HG03565 (cell line): ENCODE results near the gene RNF126.
"Not testable (repeated sequence)": the region's sequence is repeated elsewhere in the genome, so short reads cannot be mapped to it uniquely, and the experiment has no call there.

ENCODE experiments used
- ATAC-seq: cut with Tn5 transposase; IDR thresholded peaks from one replicate; pipeline ENCODE4 v1.9.1; 2021; ENCODE audit warnings: mild to moderate bottlenecking, moderate library complexity; ENCODE audit not compliant: unreplicated experiment

RNF126 gene

DNA sequence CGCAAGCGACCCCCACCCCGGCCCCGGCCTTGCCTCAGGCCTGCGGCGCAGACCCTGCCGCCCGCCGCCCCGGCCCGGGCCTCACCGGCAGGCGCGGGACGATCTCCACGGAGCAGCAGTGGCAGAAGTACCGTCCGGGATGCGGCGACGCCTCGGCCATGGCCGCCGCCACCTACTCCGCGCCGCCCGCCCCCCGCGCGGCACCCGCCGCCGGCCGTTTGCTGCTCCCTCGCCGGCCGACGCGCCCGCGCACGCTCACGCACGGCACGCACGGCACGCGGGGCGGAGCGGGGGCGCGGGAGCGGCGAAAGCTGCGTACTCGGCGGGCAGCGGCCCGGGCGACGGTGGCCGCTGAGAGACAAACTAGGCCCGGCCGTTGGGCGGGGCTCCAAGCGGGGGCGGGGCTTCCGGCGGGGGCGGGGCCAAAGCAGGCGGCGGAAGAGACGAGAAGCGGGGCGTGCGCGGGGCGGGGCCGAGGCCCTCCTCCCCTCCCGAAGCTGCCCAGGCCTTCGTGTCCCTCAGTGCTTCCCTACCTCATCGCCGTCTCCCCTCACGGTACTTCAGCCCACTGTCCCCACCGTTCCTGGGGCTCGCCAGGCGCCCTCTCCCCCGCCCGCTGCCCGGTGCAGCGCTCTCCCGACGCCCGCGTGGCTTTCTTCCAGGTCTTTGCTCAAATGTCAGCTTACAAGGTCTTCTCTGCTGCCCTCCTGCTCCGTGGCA lies at the start of gene RNF126:
Gene RNF126 (minus strand): TSS at position 253 of the 720 bp plus-strand sequence. CDS start 93 bp downstream, at position 160.
- ATAC-seq: peak; percentile 36

DNA sequence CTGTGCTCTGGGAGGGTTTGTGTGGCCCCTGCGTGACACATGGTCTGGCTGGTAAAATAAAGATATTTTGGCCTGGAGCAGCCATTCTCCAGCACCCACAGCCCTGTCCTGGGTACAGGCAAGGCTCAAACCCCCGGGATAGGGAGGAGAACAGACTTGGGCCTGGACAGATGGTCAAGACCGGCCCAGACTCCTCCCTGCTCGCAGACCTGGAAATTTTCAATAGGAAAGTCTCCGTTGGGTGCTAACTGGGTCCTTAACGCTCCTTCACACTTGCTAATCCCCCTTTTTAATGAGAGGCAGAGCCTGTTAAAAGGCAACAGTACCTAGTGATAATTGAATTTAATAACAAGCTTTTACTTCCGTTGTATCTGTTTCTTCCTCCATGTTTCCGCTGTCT lies 48.2 kb upstream of the RNF126 start:
- ATAC-seq: no peak

DNA sequence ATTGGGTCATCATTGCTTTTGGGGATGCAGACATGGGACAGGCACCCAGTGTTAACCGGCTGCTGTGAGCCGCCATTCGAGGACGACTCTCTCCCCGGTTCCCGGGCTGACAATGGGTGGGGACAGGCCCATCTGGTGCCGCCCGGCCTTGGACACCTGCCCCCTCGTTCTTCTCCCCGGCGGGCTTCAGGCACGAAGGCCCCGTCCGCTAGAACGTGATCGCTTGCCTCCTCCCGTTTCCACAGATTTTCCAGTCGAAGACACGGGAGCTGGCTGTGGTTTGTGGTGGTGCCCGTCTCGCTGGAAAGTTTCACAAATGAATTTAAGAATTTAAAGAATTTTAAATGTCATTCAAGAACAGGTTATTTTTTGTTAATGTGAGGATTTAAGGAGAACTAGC lies 47.8 kb upstream of the RNF126 start:
- ATAC-seq: no peak

DNA sequence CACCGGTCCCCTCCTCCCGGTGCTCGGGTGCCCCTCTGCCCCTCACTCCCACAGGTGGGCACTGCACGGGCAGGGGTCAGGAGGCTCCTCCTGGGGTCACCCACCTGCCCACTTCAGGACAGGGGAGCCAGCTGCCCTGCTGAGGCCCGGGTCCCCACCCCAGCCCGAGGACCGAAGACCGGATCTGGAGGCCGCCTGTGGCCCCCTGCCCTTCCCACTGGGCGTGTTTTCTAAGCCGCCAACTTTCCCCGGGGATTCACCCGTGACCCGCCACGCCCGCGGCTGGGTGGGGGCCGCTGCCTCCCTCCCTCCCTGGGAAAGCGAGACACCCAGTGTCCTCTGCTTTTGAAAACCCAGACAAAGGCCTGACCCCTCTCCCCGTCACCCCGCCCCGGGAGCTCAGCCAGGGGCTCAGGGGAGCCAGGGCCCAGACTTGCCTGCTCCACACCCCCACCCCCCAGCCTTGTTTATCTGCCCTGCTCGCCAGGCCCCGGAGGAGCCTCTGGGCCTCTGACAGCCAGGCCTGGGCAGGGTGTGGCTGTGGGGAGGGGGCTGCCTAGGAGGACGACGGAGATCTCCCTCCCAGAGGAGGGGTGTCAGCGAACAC lies 47.1 kb upstream of the RNF126 start:
- no peak for ATAC-seq

DNA sequence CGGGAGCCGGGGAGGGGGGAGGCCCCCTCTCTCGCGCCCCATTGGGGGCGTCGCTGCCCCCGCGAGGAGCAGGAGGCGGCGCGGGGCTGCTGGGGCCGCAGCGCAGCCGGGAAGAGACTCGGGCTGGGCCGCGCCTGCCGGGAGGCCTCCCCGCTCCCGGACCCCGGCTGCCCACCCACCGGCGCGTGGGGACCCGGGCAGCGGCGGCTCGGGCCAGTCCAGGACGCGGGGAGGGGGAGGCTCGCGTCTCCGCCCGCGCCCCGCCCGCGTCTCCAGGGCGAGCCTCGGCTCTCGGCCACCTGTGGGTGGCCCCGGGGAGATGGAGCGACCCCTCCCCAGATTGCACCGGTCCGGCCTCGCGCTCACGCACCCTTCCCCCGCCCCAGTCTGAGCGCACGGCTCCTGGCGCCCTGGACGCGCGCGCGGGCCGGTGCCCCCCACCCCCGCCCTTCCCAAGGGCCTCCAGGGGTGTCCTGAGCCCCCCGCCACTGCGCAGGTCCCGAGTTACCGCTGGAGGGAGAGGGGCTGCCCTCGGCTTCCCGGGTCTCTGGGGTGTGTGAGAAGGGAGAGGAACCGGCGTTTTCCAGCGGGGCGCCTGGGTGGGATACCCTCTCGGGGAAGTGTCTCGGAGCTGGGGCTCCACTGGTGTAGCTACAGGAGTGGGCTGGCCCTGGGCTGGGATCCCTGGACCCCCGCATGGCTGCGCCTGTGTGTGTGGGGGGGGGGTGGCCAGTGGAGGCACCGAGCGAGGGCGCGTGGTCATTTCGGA lies 46.4 kb upstream of the RNF126 start:
- ATAC-seq: no peak

DNA sequence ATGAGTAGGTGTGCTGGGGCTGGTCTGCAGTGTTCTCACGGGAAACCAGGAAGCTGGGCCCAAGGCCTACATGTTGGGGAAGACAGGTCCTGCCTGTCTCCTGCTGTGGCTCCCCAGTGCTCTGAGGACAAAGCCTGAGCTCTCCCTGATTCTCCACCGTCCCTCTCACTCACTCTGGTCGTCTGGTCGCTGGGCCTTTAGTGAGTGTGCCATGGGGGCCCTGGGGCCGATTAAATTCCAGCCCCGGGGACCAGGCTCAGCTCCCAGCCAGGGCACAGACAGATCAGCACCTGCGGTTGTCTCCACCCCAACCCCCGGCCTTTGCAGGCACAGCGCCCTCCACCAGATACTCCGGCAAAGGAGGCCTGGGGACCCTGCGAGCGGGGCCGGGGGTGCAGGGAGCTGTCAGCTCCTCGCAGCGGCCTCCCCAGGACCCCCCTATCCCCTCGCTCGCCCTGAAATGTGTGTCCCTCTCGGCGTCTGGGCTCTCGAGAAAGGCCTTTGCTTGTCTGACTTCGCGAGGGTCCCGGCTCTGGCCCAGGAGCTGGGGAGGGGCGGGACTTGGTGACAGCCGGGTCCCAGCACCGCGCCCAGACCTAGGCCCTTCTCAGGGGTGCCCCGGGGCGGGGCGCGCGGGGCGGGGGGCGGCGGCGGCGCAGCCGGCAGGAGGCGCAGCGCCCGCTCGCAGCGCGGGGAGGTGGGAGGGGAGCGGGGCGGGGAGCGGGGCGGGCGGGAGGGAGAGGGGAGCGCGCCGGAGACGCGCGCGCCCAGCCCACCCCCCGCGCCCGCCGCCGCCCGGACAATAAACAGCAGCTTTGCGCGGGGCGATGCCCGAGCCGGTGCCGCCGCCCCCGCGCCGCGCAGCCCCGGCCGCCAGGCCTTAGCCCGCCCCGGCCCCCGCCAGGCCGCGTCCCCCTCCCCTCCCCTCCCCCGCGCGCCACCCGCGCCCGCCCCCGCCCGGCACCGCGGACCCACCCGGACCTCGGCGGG lies 45.4 kb upstream of the RNF126 start, which contains the start of gene PALM:
Gene PALM (plus strand): TSS at position 782 of the 990 bp plus-strand sequence. CDS start 212 bp downstream, outside the sequence.
- no peak for ATAC-seq

DNA sequence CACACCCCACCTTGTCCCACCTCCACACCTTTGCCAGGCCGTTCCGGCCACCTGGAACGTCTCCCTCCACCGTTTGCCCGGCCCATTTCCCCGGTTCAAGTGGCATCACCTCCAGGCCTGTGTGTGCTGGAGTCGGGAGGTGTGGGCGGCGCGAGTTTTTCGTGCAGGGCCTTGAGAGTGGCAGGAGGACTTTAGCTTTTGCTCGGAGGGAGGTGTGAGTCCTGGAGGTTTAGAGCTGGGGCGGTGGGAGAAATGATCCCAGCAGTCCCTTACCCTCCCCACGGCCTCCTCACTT lies 41.4 kb upstream of the RNF126 start:
- no peak for ATAC-seq

DNA sequence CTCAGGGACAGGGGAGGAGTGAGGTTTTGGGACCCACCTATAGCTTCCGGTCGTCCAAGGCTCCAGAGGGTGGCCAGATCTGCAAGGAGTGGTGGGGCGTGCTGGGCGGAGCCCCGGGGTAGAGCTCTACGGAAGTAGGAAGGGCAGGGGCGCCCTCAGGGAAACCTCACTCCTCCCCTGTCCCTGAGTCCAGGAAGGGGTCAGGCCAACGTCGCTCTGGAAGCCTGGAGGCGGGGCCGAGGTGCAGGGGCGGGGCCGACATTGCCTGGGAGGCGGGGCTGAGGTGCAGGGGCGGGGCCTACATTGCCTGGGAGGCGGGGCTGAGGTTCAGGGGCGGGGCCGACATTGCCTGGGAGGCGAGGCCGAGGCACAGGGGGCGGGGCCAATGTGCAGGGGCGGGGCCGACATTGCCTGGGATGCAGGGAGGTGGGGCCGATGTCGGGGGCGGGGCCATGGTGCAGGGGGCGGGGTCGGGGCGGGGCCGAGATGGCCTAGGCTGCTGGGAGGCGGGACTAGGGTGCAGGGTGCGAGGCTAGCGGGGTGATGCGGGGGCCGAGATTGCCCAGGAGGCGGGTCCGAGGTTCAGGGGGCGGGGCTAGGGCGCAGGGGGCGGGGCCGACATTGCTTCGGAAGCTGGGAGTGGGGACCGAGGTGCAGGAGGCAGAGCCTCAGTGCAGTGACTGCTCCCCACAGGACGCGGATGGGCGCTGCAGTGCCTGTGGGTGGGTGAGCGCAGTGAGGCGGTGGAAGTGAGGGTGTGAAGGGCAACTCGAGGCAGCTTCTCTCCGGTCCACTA lies 40.8 kb upstream of the RNF126 start:
- ATAC-seq: no peak

DNA sequence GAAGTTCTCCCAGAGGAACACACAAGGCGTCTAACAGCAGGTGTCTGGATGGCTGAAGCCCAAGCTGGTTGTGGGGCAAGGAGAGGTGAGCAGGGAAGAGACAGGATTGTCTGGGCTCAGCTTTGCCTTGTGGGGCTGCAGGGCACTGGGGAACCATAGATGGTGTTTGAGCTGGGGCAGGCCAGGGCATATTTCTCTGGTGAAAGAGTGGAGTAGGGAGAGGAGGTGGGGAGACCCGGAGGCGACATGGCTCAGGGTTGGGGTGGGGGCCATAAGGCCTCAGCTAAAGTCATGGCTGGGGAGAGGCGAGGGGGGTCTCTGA lies 40.3 kb upstream of the RNF126 start:
- no peak for ATAC-seq

DNA sequence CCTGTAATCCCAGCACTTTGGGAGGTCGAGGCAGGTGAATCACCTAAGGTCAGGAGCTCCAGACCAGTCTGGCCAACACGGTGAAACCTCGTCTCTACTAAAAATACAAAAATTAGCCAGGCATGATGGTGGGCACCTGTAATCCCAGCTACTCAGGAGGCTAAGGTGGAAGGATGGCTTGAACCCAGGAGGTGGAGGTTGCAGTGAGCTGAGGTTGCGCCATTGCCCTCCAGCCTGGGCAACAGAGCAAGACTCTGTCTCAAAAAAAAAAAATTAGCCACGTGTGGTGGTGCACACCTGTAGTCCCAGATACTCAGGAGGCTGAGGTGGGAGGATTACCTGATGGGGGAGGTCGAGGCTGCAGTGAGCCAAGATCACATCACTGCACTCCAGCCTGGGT lies 39.8 kb upstream of the RNF126 start:
- ATAC-seq: not testable (repeated sequence)

DNA sequence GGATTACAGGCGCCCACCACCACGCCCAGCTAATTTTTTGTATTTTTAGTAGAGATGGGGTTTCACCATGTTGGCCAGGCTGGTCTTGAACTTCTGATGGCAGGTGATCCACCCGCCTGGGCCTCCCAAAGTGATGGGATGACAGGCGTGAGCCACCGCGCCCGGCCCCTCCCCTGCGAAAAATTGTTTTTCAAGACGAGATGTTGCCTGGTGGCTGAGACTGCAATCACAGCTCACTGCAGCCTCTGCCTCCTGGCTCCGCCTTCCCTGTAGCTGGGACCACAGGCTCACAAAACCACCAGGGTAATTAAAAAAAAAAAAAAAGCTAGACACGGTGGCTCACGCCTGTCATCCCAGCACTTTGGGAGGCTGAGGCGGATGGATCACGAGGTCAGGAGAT lies 36.9 kb upstream of the RNF126 start:
- ATAC-seq: not testable (repeated sequence)

DNA sequence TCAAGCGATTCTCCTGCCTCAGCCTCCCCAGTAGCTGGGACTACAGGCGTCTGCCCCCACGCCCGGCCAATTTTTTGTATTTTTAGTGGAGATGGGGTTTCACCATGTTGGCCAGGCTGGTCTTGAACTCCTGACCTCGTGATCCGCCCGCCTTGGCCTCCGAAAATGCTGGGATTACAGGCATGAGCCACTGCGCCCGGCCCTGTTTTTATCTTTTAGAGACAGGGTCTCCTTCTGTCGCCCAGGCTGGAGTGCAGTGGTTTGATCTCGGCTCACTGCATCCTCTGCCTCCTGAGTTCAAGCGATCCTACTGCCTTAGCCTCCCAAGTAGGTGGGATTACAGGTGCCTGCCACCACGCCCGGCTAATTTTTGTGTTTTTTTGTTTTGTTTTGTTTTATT lies 35.5 kb upstream of the RNF126 start:
- not testable (repeated sequence) for ATAC-seq

DNA sequence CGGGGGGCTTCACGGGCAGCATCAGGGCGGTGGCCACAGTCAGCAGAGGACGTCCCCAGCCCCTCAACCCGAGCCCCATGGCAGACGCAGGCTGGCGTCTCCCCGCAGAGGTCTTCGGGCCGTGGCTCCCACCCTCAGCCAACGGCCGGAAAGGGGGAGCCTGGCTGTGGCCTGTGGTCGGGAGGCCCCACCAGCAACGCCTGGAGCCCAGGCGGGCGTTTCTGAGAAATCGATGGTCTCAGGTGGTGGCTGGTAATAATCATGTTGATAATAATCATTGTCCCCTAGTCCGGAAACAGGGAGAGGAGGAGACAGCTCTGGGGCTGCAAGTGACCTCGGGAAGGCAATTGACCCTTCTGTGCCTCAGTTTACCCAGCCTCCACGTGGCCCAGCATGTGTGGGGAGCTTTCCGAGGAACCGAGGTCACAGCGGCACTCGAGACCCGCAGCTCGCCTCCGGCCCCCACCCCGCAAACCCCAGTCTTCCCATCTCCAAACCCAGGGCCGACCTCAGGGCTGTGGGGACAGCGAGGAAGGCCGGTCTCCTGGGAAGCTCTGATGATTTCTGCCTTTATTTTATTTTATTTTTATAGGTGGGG lies 32.4 kb upstream of the RNF126 start, which contains the start of gene PRSS57:
Gene PRSS57 (minus strand): TSS at position 101 of the 598 bp plus-strand sequence. CDS start 22 bp downstream, at position 79.
- no peak for ATAC-seq

DNA sequence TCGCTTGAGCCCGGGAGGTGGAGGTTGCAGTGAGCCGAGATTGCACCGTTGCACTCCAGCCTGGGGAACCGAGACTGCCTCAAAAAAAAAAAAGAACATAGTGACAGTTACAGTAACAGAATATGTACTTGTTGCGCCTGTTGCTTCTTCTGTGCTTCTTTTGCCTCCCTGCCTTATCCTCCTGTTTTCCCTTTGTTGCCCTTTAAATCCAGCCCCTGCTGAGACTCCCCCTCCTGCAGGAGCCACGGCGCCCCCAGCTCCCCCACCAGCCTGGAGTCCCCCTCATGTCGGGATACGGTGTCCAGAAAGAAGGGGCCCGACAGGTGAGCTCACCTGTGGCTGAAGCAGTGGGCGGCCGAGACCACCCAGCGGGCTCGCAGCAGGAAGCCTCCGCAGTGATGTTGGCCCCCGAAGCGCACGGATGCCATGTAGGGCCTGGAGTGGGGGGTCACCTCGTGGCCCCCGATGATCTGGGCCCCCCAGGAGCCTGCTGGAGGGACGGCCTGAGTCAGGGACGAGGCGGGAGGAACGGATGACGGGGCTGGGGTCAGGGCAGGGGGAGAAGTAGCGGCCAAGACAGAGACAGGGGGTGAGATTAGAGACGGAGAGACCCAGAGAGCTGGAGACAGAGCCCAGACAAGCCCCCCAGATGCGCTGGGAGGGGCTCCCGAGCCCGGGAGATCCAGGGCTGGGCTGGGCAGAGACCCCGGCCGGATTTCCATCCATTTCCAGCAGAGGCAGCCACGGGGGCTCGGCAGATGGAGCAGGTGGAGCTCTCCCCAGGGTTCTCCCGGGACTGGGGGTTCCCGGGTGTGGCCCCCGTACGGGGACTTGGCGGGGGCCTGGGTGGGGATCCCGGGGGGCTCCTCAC lies 31.7 kb upstream of the RNF126 start:
- ATAC-seq: no peak

DNA sequence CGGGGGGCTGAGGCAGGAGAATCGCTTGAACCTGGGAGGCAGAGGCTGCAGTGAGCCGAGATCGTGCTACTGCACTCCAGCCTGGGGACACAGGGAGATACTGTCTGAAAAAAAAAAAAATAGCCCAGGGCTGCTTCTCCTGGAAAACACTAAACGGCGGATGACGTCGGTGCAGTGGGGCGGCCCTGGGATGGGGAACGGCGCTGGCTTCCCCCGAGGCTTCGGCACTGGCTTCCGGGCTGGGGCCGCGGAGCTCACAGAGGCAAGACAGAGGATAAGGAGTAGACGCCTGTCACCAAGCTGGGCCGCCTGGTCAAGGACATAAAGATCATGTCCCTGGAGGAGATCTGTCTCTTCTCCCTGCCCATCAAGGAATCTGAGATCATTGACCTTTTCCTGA lies 27.2 kb upstream of the RNF126 start:
- no peak for ATAC-seq

DNA sequence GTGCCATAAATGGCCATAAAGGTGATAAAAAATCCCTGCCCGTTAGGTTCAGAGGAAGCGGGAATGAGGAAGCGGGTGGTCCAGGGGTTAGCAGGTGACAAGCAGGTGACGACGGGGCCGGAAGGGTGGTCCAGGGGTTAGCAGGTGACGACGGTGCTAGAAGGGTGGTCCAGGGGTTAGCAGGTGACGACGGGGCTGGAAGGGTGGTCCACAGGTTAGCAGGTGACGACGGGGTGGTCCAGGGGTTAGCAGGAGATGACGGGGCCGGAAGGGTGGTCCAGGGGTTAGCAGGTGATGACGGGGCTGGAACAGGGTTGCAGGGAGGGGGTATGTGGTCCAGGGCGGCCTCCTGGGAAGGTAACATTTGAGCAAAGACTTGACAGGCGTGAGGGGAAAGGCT lies 26.0 kb upstream of the RNF126 start:
- no peak for ATAC-seq

DNA sequence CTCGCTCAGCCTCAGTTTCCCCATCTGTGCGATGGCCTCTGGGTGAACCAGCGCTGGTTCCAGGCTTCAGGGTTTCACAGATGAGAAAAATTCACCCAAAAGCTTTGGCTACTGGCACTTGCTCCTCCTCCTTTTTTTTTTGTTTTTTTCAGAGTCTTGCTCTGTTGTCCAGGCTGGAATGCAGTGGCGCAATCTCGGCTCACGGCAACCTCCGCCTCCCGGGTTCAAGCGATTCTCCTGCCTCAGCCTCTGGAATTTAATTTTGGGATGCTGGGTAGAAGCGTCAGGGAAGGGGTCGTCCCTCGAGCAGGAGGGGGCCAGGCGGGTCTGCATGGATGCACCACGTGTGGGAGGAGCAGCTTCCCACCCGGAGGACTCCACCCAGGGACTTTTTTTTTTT lies 25.2 kb upstream of the RNF126 start:
- ATAC-seq: no peak

DNA sequence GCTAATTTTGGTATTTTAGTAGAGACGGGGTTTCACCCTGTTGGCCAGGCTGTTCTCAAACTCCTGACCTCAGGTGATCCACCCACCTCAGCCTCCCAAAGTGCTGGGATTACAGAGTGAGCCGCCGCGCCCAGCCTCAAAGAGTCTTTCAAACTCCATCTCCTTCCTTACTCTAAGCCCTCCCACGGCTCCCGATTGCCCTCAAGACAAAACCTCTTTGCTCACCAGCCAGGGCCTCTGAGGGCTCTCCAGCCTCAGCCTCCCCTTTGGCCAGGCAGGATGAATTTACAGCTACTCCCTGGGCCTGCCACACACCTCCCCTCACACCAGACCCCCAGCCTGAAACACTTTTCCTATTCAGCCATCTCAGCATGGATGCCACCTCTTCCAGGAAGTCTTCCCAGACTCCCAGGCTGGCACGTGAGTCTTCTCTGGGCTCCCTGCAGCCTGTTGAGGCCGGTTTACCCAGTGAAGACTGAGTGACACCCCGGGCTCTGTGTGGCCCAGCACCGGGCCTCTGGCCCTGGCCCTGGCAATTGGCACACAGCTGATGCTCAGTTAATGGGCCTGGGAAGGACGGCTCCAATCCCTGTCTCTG lies 24.7 kb upstream of the RNF126 start:
- ATAC-seq: no peak
